Neural progenitor cell (in vitro differentiated cells): ENCODE measurements around the gene MYMK. TPM values are rescaled to one million over a fixed set of nuclear protein-coding genes. Genes with fewer than 3 reads are reported as not detected.
A peak's percentile ranks its signal among the peaks of the same experiment; 100 is the strongest.

Experiments used
- DNase-seq: peaks from one replicate; pipeline ENCODE4 v3.0.0-alpha.2; 2016; ENCODE audit warnings: low spot score
- H2AFZ ChIP-seq: fragments of 200-600 bp; sonication (generic); replicated peaks from 2 replicates; pipeline ENCODE4 v1.6.1; 2016; ENCODE audit warnings: antibody characterized with exemption
- H3F3A ChIP-seq: fragments of 200-600 bp; sonication (generic); 2 replicates; pipeline ENCODE4 v1.6.1; 2016; ENCODE audit warnings: antibody characterized with exemption, low read depth
- H3K27ac ChIP-seq: fragments of 200-600 bp; sonication (generic); 2 replicates; pipeline ENCODE4 v1.5.1; 2016; ENCODE audit warnings: mild to moderate bottlenecking
- H3K27me3 ChIP-seq: fragments of 200-600 bp; sonication (generic); 2 replicates; pipeline ENCODE4 v1.6.1; 2016; ENCODE audit warnings: mild to moderate bottlenecking, moderate library complexity
- H3K36me3 ChIP-seq: fragments of 200-600 bp; sonication (generic); 2 replicates; pipeline ENCODE4 v1.5.1; 2016
- H3K4me1 ChIP-seq: fragments of 200-600 bp; sonication (generic); 2 replicates; pipeline ENCODE4 v1.6.1; 2016; ENCODE audit warnings: mixed run types
- H3K4me2 ChIP-seq: fragments of 200-600 bp; sonication (generic); 2 replicates; pipeline ENCODE4 v1.6.1; 2016
- H3K4me3 ChIP-seq: fragments of 200-600 bp; sonication (generic); 2 replicates; pipeline ENCODE4 v1.5.1; 2016
- H3K79me2 ChIP-seq: fragments of 200-600 bp; sonication (generic); 2 replicates; pipeline ENCODE4 v1.6.1; 2016; ENCODE audit warnings: low read depth
- H3K9ac ChIP-seq: fragments of 200-600 bp; sonication (generic); 2 replicates; pipeline ENCODE4 v1.6.1; 2016
- H3K9me3 ChIP-seq: fragments of 200-600 bp; sonication (generic); 2 replicates; pipeline ENCODE4 v1.5.1; 2016; ENCODE audit warnings: low read depth
- H4K20me1 ChIP-seq: fragments of 200-600 bp; sonication (generic); 2 replicates; pipeline ENCODE4 v1.6.1; 2016; ENCODE audit warnings: low read depth
- H3K27ac Mint-ChIP-seq: 3 replicates; pipeline ENCODE4 v1.8.0; 2021; ENCODE audit warnings: mixed read lengths
- H3K27me3 Mint-ChIP-seq: 2 replicates; pipeline ENCODE4 v1.8.0; 2022; ENCODE audit warnings: low read depth, mild to moderate bottlenecking, inconsistent platforms, moderate library complexity, mixed read lengths; ENCODE audit not compliant: insufficient read depth
- H3K36me3 Mint-ChIP-seq: 3 replicates; pipeline ENCODE4 v1.8.0; 2021; ENCODE audit warnings: mixed read lengths
- H3K4me1 Mint-ChIP-seq: 3 replicates; pipeline ENCODE4 v1.8.0; 2021; ENCODE audit warnings: mixed read lengths
- H3K4me3 Mint-ChIP-seq: 3 replicates; pipeline ENCODE4 v1.8.0; 2021; ENCODE audit warnings: mild to moderate bottlenecking, moderate library complexity, mixed read lengths
- H3K9me3 Mint-ChIP-seq: 3 replicates; pipeline ENCODE4 v1.8.0; 2020; ENCODE audit warnings: mixed read lengths
- EZH2 ChIP-seq: fragments of 200-600 bp; sonication (generic); IDR thresholded peaks from 2 replicates; pipeline ENCODE4 v1.6.1; 2017; ENCODE audit warnings: antibody characterized with exemption, mild to moderate bottlenecking, moderate library complexity
- EZH2phosphoT487 ChIP-seq: fragments of 200-600 bp; sonication (generic); IDR thresholded peaks from 2 replicates; pipeline ENCODE4 v1.6.1; 2017; ENCODE audit warnings: antibody characterized with exemption
- total RNA-seq: library from RNA; depleted of rRNA; stranded (reverse); fragments of >200 nt; gene quantifications from 2 replicates; pipeline ENCODE4 v1.2.3, GENCODE V29; 2015; ENCODE audit warnings: low replicate concordance
- TF ChIP-seq, protein P1 (sequence below): fragments of 200-600 bp; sonication (generic); IDR thresholded peaks from 2 replicates; pipeline ENCODE4 v1.5.1; 2017; ENCODE audit warnings: antibody characterized with exemption, mild to moderate bottlenecking

Gene MYMK
- total RNA-seq, 1 donor from 2014 or later = not detected

DNA sequence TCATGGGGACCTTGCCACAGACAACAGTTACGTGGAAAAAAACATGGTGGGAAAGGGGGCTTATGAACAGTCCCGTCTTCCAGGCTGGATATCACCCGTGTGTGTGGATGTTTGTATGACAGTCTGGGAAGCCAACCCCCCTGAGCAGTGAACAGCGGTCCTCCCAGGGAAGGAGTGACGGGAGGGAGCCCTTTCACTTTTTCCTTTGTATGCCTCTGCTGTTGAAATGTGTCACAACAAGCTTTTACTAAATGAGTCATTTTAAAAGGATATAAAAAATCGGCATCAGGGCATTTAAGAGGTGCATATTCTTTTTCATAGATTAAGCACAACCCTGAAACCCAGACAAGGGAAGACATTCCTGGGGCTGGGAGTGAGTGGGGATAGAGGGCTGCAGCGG, 5.1 kb downstream of the MYMK start:
- Histone ChIP-seq H3F3A (no peaks in the 10 kb centered on the region), H3K27me3 (no peaks in the 10 kb centered on the region), H2AFZ (no peak overlapping the region), H3K9me3 (no peaks in the 10 kb centered on the region), H3K4me3 (no peak overlapping the region), H3K79me2 (no peaks in the 10 kb centered on the region), H3K4me1 (no peaks in the 10 kb centered on the region), H3K36me3 (no peaks in the 10 kb centered on the region), H3K9ac (no peak overlapping the region), H4K20me1 (no peaks in the 10 kb centered on the region), H3K27ac (no peak overlapping the region), H3K4me2 (no peak overlapping the region)
- Mint-ChIP-seq H3K36me3 (no peaks in the 10 kb centered on the region), H3K27me3 (peaks cover 10% of the 10 kb centered on the region), H3K9me3 (no peaks in the 10 kb centered on the region), H3K4me1 (peaks cover 27% of the 10 kb centered on the region), H3K4me3 (no peak overlapping the region), H3K27ac (peak overlapping the region; percentile 81)
- DNase-seq = no peak
- TF ChIP-seq EZH2phosphoT487 (no peak), EZH2 (no peak)
- TF ChIP-seq, protein P1, sequence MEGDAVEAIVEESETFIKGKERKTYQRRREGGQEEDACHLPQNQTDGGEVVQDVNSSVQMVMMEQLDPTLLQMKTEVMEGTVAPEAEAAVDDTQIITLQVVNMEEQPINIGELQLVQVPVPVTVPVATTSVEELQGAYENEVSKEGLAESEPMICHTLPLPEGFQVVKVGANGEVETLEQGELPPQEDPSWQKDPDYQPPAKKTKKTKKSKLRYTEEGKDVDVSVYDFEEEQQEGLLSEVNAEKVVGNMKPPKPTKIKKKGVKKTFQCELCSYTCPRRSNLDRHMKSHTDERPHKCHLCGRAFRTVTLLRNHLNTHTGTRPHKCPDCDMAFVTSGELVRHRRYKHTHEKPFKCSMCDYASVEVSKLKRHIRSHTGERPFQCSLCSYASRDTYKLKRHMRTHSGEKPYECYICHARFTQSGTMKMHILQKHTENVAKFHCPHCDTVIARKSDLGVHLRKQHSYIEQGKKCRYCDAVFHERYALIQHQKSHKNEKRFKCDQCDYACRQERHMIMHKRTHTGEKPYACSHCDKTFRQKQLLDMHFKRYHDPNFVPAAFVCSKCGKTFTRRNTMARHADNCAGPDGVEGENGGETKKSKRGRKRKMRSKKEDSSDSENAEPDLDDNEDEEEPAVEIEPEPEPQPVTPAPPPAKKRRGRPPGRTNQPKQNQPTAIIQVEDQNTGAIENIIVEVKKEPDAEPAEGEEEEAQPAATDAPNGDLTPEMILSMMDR = no peak

GRCh38 chr9:133518706-133519449, 5.9 kb downstream of the MYMK start:
- no peaks in the 10 kb centered on the region for H3K9me3 ChIP-seq
- H2AFZ ChIP-seq = no peak overlapping the region
- H3F3A ChIP-seq = no peaks in the 10 kb centered on the region
- Mint-ChIP-seq H3K4me1 (peaks cover 26% of the 10 kb centered on the region), H3K36me3 (no peaks in the 10 kb centered on the region), H3K9me3 (no peaks in the 10 kb centered on the region), H3K27me3 (peaks cover 10% of the 10 kb centered on the region), H3K4me3 (no peak overlapping the region), H3K27ac (peak overlapping the region; percentile 81)
- no peaks in the 10 kb centered on the region for H3K79me2 ChIP-seq
- no peak overlapping the region for H3K4me2 ChIP-seq
- H4K20me1 ChIP-seq = no peaks in the 10 kb centered on the region
- no peak overlapping the region for H3K4me3 ChIP-seq
- H3K4me1 ChIP-seq = no peaks in the 10 kb centered on the region
- no peaks in the 10 kb centered on the region for H3K36me3 ChIP-seq
- H3K27me3 ChIP-seq = no peaks in the 10 kb centered on the region
- H3K9ac ChIP-seq = no peak overlapping the region
- no peak overlapping the region for H3K27ac ChIP-seq
- TF ChIP-seq, protein P1 = no peak
- TF ChIP-seq EZH2phosphoT487 = no peak
- no peak for DNase-seq

DNA sequence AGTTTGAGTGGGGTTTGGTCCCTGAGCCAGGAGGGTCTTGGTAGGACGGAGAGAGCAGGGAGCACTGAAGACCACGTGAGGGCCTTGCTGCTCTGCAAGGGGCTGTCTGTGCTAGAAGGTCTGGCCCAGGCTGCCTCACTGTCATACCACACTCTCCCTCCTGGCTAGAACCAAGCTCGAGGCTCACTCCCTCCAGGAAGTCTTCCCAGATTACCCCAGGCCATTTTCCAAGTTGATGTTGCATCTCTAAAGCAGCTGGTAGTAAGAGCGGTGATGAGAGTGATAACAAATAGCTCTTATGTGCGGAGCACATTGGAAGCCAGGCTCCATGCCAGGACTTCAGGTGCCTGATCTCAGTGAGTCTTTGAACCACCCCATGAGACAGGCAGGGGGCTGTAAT, 6.6 kb downstream of the MYMK start:
- DNase-seq = no peak
- H4K20me1 ChIP-seq = no peaks in the 10 kb centered on the region
- H3K36me3 ChIP-seq = no peaks in the 10 kb centered on the region
- H3K9me3 ChIP-seq = no peaks in the 10 kb centered on the region
- H3K9ac ChIP-seq = no peak overlapping the region
- no peaks in the 10 kb centered on the region for H3K4me1 ChIP-seq
- Mint-ChIP-seq H3K27ac (peak overlapping the region; percentile 30), H3K4me1 (peaks cover 20% of the 10 kb centered on the region), H3K9me3 (no peaks in the 10 kb centered on the region), H3K27me3 (peaks cover 9% of the 10 kb centered on the region), H3K4me3 (no peak overlapping the region), H3K36me3 (no peaks in the 10 kb centered on the region)
- no peaks in the 10 kb centered on the region for H3K27me3 ChIP-seq
- H3K4me3 ChIP-seq = no peak overlapping the region
- no peak overlapping the region for H3K4me2 ChIP-seq
- H3F3A ChIP-seq = no peaks in the 10 kb centered on the region
- no peaks in the 10 kb centered on the region for H3K79me2 ChIP-seq
- no peak overlapping the region for H3K27ac ChIP-seq
- TF ChIP-seq, protein P1 = no peak
- TF ChIP-seq EZH2phosphoT487 (no peak), EZH2 (no peak)
- no peak overlapping the region for H2AFZ ChIP-seq
